K562 (cell line): ENCODE measurements around the gene UPF2. TPM values are rescaled to one million over a fixed set of nuclear protein-coding genes. Genes with fewer than 3 reads are reported as not detected.

ENCODE experiments used
- ATAC-seq: fragments of 200-7000 bp; cut with Tn5 transposase; 3 replicates; pipeline ENCODE4 v1.9.1; 2020; ENCODE audit warnings: moderate library complexity
- BruUV-seq: library from RNA; stranded (reverse); fragments of 400-500 nt; replicated peaks from 2 replicates; lab custom pipeline; 2021; lab: Mats Ljungman, UMichigan
- CTCF ChIA-PET: fragments of 300-600 bp; formaldehyde crosslinking; extraction: SDS; loops from one replicate; lab custom pipeline; 2021; ENCODE audit warnings: low intra/inter-chr PET ratio; lab: Yijun Ruan, JAX
- POLR2A ChIA-PET: fragments of 300-600, 350-650 bp; sonication (Branson Sonifier 250); formaldehyde crosslinking; extraction: SDS; loops from one replicate; lab custom pipeline; 2021; ENCODE audit warnings: antibody characterized with exemption, inconsistent platforms; lab: Yijun Ruan, JAX
- DNase-seq, 4 experiments: peaks; one replicate each; pipeline versions ENCODE4 v3.0.0 to v3.0.0-alpha.2; 2011 to 2018; ENCODE audit warnings: low spot score in 3 of 4, mixed read lengths in 3 of 4; ENCODE audit errors: extremely low read depth in 1 of 4
- FAIRE-seq: peaks from 2 replicates; lab custom pipeline; 2011; peaks lifted over from hg19 to GRCh38; lab: Jason Lieb, UNC
- H2AFZ ChIP-seq: 2 replicates; pipeline ENCODE4 v1.6.0; 2011; ENCODE audit warnings: low read depth, low read length, control low read depth, inconsistent platforms
- H3K27ac ChIP-seq: fragments of 200-600 bp; 3 replicates; pipeline ENCODE4 v1.8.0; 2011; ENCODE audit warnings: low read depth, mild to moderate bottlenecking, control low read depth, inconsistent platforms, low read length, moderate library complexity, mixed read lengths; ENCODE audit errors: extremely low read depth
- H3K27me3 ChIP-seq, 2 experiments: fragments of 300-600 bp in 1 of 2; 2 replicates in 1 of 2; 3 replicates in 1 of 2; pipeline versions ENCODE4 v1.6.0 to v1.8.0; 2011; ENCODE audit warnings: inconsistent platforms in 2 of 2, low read length in 2 of 2, mild to moderate bottlenecking in 1 of 2, mixed read lengths in 1 of 2, moderate library complexity in 1 of 2; ENCODE audit not compliant: control insufficient read depth in 2 of 2, insufficient read depth in 2 of 2
- H3K36me3 ChIP-seq: fragments of 300-600 bp; 3 replicates; pipeline ENCODE4 v1.8.0; 2011; ENCODE audit warnings: mild to moderate bottlenecking, low read length, inconsistent platforms; ENCODE audit not compliant: control insufficient read depth, insufficient read depth
- H3K4me1 ChIP-seq, 2 experiments: fragments of 200-600 bp in 1 of 2; replicated peaks in 1 of 2; 2 replicates in 1 of 2; 3 replicates in 1 of 2; pipeline versions ENCODE4 v1.5.1 to v1.8.0; 2011; ENCODE audit warnings: inconsistent platforms in 2 of 2, low read length in 2 of 2, mild to moderate bottlenecking in 1 of 2, mixed read lengths in 1 of 2, moderate library complexity in 1 of 2; ENCODE audit not compliant: control insufficient read depth in 2 of 2, insufficient read depth in 2 of 2
- H3K4me2 ChIP-seq: 2 replicates; pipeline ENCODE4 v1.6.1; 2011; ENCODE audit warnings: low read length, control low read depth, inconsistent platforms, mixed read lengths; ENCODE audit not compliant: insufficient read depth
- H3K4me3 ChIP-seq: fragments of 200-600 bp; sonication (generic), shearing (Covaris generic); 2 replicates; pipeline ENCODE4 v1.5.1; 2016; ENCODE audit warnings: control low read depth, inconsistent platforms
- H3K79me2 ChIP-seq: fragments of 200-600 bp; 3 replicates; pipeline ENCODE4 v1.8.0; 2011; ENCODE audit warnings: low read length, inconsistent platforms; ENCODE audit not compliant: control insufficient read depth, insufficient read depth
- H3K9ac ChIP-seq, 2 experiments: 2 replicates each; pipeline versions ENCODE4 v1.6.0 to v1.6.1; 2011; ENCODE audit warnings: low read depth in 2 of 2, low read length in 2 of 2, control low read depth in 1 of 2, inconsistent platforms in 1 of 2, mild to moderate bottlenecking in 1 of 2, mixed read lengths in 1 of 2; ENCODE audit not compliant: insufficient read depth in 1 of 2
- H3K9me1 ChIP-seq: one replicate; pipeline ENCODE4 v1.6.0; 2011; ENCODE audit warnings: inconsistent platforms, mild to moderate bottlenecking, low read length, moderate library complexity; ENCODE audit not compliant: control insufficient read depth, insufficient read depth
- H3K9me3 ChIP-seq: replicated peaks from 2 replicates; pipeline ENCODE4 v1.5.1; 2011; ENCODE audit warnings: low read depth, low read length, inconsistent platforms; ENCODE audit not compliant: control insufficient read depth, insufficient read depth
- H4K20me1 ChIP-seq: replicated peaks from 2 replicates; pipeline ENCODE4 v1.6.1; 2011; ENCODE audit warnings: low read length, inconsistent platforms, mixed read lengths; ENCODE audit not compliant: control insufficient read depth, insufficient read depth
- CBFB ChIP-seq: sonication (generic); formaldehyde crosslinking; IDR thresholded peaks from 2 replicates; pipeline ENCODE4 v1.4.0; 2020; ENCODE audit warnings: mild to moderate bottlenecking, missing genetic modification reagents
- ETV6 ChIP-seq, 3 experiments: fragments of 150-350 bp in 1 of 3; sonication (generic) in 1 of 3; formaldehyde crosslinking in 1 of 3; IDR thresholded peaks; 2 replicates each; pipeline versions ENCODE4 v1.6.1 to v1.8.0; 2014 to 2022; ENCODE audit warnings: borderline replicate concordance in 2 of 3, low read depth in 2 of 3, antibody characterized with exemption in 1 of 3, low read length in 1 of 3, mild to moderate bottlenecking in 1 of 3, missing genetic modification reagents in 1 of 3
- KDM5B ChIP-seq: fragments of 200-600 bp; sonication (generic); IDR thresholded peaks from 2 replicates; pipeline ENCODE4 v1.6.1; 2012; ENCODE audit warnings: low read depth, mild to moderate bottlenecking, moderate library complexity, low read length, control low read depth, inconsistent platforms; ENCODE audit not compliant: insufficient replicate concordance
- MTA1 ChIP-seq: fragments of 450-650 bp; IDR thresholded peaks from 2 replicates; pipeline ENCODE4 v1.6.1; 2017; ENCODE audit warnings: borderline replicate concordance
- TBL1XR1 ChIP-seq, 2 experiments: IDR thresholded peaks; 2 replicates each; pipeline ENCODE4 v1.6.1; 2012; ENCODE audit warnings: improper control_type of control experiment in 2 of 2, low read length in 2 of 2, mild to moderate bottlenecking in 1 of 2
- TEAD1 ChIP-seq, 2 experiments: fragments of 450-650 bp in 1 of 2; sonication (generic) in 1 of 2; formaldehyde crosslinking; IDR thresholded peaks; 2 replicates each; pipeline versions ENCODE4 v1.4.0 to v1.8.0; 2020 to 2022; ENCODE audit warnings: mild to moderate bottlenecking in 2 of 2, missing genetic modification reagents in 1 of 2
- ZNF785 ChIP-seq: fragments of 250-450 bp; sonication (Bioruptor Pico); IDR thresholded peaks from 2 replicates; pipeline ENCODE4 v1.4.0; 2020; ENCODE audit warnings: mild to moderate bottlenecking
- WGBS: fragments of 100-300 bp; shearing (Covaris generic); methylation state at CpG from one replicate; pipeline ENCODE4 v1.1.6; 2016; ENCODE audit warnings: low coverage, mixed read lengths; ENCODE audit not compliant: insufficient coverage; ENCODE audit errors: missing lambda C conversion rate; 5-methylcytosine and 5-hydroxymethylcytosine counted together
- in situ Hi-C: fragments of 300-500 bp; cut with MboI; formaldehyde crosslinking; loops from 4 replicates; pipeline ENCODE4 v1.15.0; 2018; ENCODE audit warnings: inconsistent platforms, mixed read lengths
- intact Hi-C: fragments of 100-400 bp; cut with micrococcal nuclease; formaldehyde crosslinking; loops from 2 replicates; pipeline ENCODE4 v1.14.2; 2022
- polyA plus RNA-seq, 8 experiments: library from polyadenylated mRNA; depleted of rRNA in 4 of 8; stranded (reverse) in 5 of 8; unstranded in 3 of 8; fragments of >200 nt; fragmentation: Nextera tagmentation in 2 of 8; fragmentation: Illumina TruSeq in 1 of 8; extraction: Ambion mirVana in 2 of 8; extraction: Trizol in 1 of 8; gene quantifications; 2 replicates each; pipeline versions ENCODE4 v1.2.1 to v1.2.3, GENCODE V29; 2011 to 2014; ENCODE audit warnings: inconsistent platforms in 1 of 8, missing spikeins in 1 of 8
- total RNA-seq, 7 experiments: library from RNA; depleted of rRNA in 6 of 7; stranded (reverse); fragments of >200 nt in 6 of 7; fragmentation: Illumina TruSeq in 2 of 7; extraction: Trizol in 2 of 7; gene quantifications; 2 replicates each; pipeline versions ENCODE4 v1.2.1 to v1.2.3, GENCODE V29; 2011 to 2021; ENCODE audit warnings: low replicate concordance in 1 of 7
- TF ChIP-seq, protein P1 (sequence below): fragments of 450-650 bp; formaldehyde crosslinking; IDR thresholded peaks from 2 replicates; pipeline ENCODE4 v1.4.0; 2022; ENCODE audit warnings: missing genetic modification characterization

Gene UPF2
- total and polyA plus RNA-seq, 9 of the 15 experiments (the other 6 are each of a cell fraction or from before 2014, with no cell fraction given), result 13.9 to 37.7 (median 23.7) TPM

DNA sequence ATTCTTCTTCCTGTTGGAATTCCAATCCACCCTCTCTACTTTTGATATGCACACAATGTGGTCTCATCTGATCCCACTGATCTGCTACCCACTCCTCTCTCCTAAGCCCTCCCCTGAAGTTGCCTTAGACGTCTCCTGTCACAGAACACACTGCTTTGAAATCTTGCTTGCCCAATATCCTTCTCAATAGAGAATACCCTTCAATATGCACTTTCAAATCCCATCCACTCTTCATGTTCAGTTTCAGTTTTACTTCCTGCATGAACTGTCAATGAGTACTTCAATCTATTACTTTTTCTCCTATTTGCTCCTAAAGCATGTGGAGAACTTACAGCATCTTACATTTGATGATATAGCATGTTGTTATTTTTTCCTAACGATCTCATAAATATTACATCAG, 93.5 kb downstream of the UPF2 start:
- POLR2A ChIA-PET, result no interaction called here
- Histone ChIP-seq H4K20me1 (no peaks in the 10 kb centered on the region), H3K4me3 (no peak overlapping the region), H2AFZ (no peak overlapping the region), H3K36me3 (peaks cover 44% of the 10 kb centered on the region), H3K27ac (no peak overlapping the region), H3K4me2 (no peak overlapping the region), H3K27me3 (no peaks in the 10 kb centered on the region), H3K9me1 (no peaks in the 10 kb centered on the region), H3K4me1 (no peaks in the 10 kb centered on the region)
- CTCF ChIA-PET, result no interaction called here
- DNase-seq, result no peak
- no TSS peak for BruUV-seq
- intact Hi-C loops (no loop called here), in situ Hi-C loops (no loop called here)
- ATAC-seq, result no peak
- FAIRE-seq, result no peak
- TF ChIP-seq, protein P1, sequence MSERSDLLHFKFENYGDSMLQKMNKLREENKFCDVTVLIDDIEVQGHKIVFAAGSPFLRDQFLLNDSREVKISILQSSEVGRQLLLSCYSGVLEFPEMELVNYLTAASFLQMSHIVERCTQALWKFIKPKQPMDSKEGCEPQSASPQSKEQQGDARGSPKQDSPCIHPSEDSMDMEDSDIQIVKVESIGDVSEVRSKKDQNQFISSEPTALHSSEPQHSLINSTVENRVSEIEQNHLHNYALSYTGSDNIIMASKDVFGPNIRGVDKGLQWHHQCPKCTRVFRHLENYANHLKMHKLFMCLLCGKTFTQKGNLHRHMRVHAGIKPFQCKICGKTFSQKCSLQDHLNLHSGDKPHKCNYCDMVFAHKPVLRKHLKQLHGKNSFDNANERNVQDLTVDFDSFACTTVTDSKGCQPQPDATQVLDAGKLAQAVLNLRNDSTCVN, result no peak
- TF ChIP-seq TBL1XR1 (IDR thresholded peaks at IDR 0.05; ENCODE audit: low read length in 2 of 2) (no peak), ETV6 (IDR thresholded peaks at IDR 0.05; ENCODE audit: borderline replicate concordance in 1 of 2, low read depth in 2 of 2, low read length in 1 of 2) (no peak), ETV6 (CRISPR knock-in tag; IDR thresholded peaks at IDR 0.05; ENCODE audit: borderline replicate concordance) (no peak), MTA1 (no peak), ZNF785 (CRISPR knock-in tag) (no peak), CBFB (no peak), TEAD1 (CRISPR knock-in tag; IDR thresholded peaks at IDR 0.05) (no peak), KDM5B (no peak)
- TF ChIP-seq, all 486 proteins: peak for 0
- H3K9me3 ChIP-seq, result no peaks in the 10 kb centered on the region
- WGBS, result 61% methylated on average over 2 of the region's 2 CpGs
- no peak overlapping the region for H3K9ac ChIP-seq
- no peaks in the 10 kb centered on the region for H3K79me2 ChIP-seq
